ENCODE results near the gene OR11H6. TPM values are rescaled to one million over a fixed set of nuclear protein-coding genes. Genes with fewer than 3 reads are reported as not detected.
"Not testable (repeated sequence)": the region's sequence is repeated elsewhere in the genome, so short reads cannot be mapped to it uniquely, and the experiment has no call there.

Gene OR11H6
- total RNA-seq, 1 donor from 2014 or later = not detected

GRCh38 chr14:20180486-20180885 is 43.0 kb upstream of the OR11H6 start:
- Histone ChIP-seq H3K4me3 (ENCODE audit: low read depth, low read length) (no peak overlapping the region), H3K36me3 (ENCODE audit: control insufficient read depth, insufficient read depth, low read length) (no peaks in the 10 kb centered on the region), H3K27me3 (ENCODE audit: control insufficient read depth, insufficient read depth, low read length) (no peaks in the 10 kb centered on the region)
- no peak for DNase-seq (ENCODE audit: low read depth)
- TF ChIP-seq, protein P1, sequence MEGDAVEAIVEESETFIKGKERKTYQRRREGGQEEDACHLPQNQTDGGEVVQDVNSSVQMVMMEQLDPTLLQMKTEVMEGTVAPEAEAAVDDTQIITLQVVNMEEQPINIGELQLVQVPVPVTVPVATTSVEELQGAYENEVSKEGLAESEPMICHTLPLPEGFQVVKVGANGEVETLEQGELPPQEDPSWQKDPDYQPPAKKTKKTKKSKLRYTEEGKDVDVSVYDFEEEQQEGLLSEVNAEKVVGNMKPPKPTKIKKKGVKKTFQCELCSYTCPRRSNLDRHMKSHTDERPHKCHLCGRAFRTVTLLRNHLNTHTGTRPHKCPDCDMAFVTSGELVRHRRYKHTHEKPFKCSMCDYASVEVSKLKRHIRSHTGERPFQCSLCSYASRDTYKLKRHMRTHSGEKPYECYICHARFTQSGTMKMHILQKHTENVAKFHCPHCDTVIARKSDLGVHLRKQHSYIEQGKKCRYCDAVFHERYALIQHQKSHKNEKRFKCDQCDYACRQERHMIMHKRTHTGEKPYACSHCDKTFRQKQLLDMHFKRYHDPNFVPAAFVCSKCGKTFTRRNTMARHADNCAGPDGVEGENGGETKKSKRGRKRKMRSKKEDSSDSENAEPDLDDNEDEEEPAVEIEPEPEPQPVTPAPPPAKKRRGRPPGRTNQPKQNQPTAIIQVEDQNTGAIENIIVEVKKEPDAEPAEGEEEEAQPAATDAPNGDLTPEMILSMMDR (IDR thresholded peaks at IDR 0.05; ENCODE audit: insufficient read depth, low read length, poor library complexity, severe bottlenecking) = no peak

GRCh38 chr14:20184181-20184580 is 39.3 kb upstream of the OR11H6 start:
- TF ChIP-seq, protein P1 (IDR thresholded peaks at IDR 0.05; ENCODE audit: insufficient read depth, low read length, poor library complexity, severe bottlenecking) = no peak
- Histone ChIP-seq H3K4me3 (ENCODE audit: low read depth, low read length) (no peak overlapping the region), H3K27me3 (ENCODE audit: control insufficient read depth, insufficient read depth, low read length) (no peaks in the 10 kb centered on the region), H3K36me3 (ENCODE audit: control insufficient read depth, insufficient read depth, low read length) (no peaks in the 10 kb centered on the region)
- no peak for DNase-seq (ENCODE audit: low read depth)

DNA sequence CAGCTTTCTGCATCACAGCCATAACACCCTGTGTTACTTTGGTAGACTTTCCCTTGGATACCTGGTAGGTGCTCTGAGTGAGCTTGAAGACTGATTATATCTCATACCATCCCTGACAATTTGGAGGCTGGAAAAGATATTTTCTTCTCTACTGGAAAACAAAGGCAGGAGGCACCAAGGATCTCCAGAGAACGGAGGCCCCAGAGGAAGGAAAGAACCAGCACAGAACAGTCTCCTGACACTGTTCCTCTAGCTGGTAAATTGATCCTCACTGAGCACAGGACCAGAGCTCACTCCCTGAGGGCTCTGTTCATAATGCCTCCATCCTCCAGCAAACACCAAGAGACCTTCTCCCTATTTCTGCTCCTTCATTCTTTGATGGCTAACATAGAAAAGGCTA is 32.9 kb upstream of the OR11H6 start, which contains the start of gene OR11G2:
Gene OR11G2 (plus strand): TSS at position 301 of the 400 bp plus-strand sequence. CDS start 6,542 bp downstream, outside the sequence.
- TF ChIP-seq, protein P1 (IDR thresholded peaks at IDR 0.05; ENCODE audit: insufficient read depth, low read length, poor library complexity, severe bottlenecking) = no peak
- DNase-seq (ENCODE audit: low read depth) = no peak
- Histone ChIP-seq H3K4me3 (ENCODE audit: low read depth, low read length) (no peak within 1 kb of the TSS), H3K27me3 (ENCODE audit: control insufficient read depth, insufficient read depth, low read length) (no peaks in the 10 kb centered on the region), H3K36me3 (ENCODE audit: control insufficient read depth, insufficient read depth, low read length) (no peaks in the 10 kb centered on the region)

- H3K27me3 ChIP-seq (ENCODE audit: control insufficient read depth, insufficient read depth, low read length) = no peaks in the 10 kb centered on the region
- DNase-seq (ENCODE audit: low read depth) = no peak
- TF ChIP-seq, protein P1 (IDR thresholded peaks at IDR 0.05; ENCODE audit: insufficient read depth, low read length, poor library complexity, severe bottlenecking) = no peak
- no peaks in the 10 kb centered on the region for H3K36me3 ChIP-seq (ENCODE audit: control insufficient read depth, insufficient read depth, low read length)
- no peak overlapping the region for H3K4me3 ChIP-seq (ENCODE audit: low read depth, low read length)
These were observed 32.1 kb upstream of the OR11H6 start for GRCh38 chr14:20191396-20191795.

GRCh38 chr14:20194101-20194500 is 29.4 kb upstream of the OR11H6 start:
- no peaks in the 10 kb centered on the region for H3K27me3 ChIP-seq (ENCODE audit: control insufficient read depth, insufficient read depth, low read length)
- no peak overlapping the region for H3K4me3 ChIP-seq (ENCODE audit: low read depth, low read length)
- DNase-seq (ENCODE audit: low read depth) = no peak
- no peaks in the 10 kb centered on the region for H3K36me3 ChIP-seq (ENCODE audit: control insufficient read depth, insufficient read depth, low read length)
- TF ChIP-seq, protein P1 (IDR thresholded peaks at IDR 0.05; ENCODE audit: insufficient read depth, low read length, poor library complexity, severe bottlenecking) = no peak

DNA sequence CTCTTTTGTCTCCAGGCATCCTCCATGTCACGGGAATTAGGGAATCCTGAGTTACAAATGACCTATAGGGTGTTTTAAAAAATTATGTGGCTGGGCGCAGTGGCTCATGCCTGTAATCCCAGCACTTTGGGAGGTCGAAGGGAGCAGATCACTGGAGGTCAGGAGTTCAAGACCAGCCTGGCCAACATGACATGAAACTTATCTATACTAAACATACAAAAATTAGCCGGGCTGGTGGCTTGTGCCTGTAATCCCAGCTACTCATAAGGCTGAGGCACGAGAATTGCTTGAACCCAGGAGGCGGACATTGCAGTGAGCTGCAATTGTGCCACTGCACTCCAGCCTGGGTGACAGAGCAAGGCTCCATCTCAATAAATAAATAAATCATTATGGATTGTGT is 28.3 kb upstream of the OR11H6 start:
- H3K4me3 ChIP-seq (ENCODE audit: low read depth, low read length); H3K27me3 ChIP-seq (ENCODE audit: control insufficient read depth, insufficient read depth, low read length); H3K36me3 ChIP-seq (ENCODE audit: control insufficient read depth, insufficient read depth, low read length); DNase-seq (ENCODE audit: low read depth): not testable (repeated sequence)
